Measurements from ENCODE around the gene CDKN2A.

DNA sequence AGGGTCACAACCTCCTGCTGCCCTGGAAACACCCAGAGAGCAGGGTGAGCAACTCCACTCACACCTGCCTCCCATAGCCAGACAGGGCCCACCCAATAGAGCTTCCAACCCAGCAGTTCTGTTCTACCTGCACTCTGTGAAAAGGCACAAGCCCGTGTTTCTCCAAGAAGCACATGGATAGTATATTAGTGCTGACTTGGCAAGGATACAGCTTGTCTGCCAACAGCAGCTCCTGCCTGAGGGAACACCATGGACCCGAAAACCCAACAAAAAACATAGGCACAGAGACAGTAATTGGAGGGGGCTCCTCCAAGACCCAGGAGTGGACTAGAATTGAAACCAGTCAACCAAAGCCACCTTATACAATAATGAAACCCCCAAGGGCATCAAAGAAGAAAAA, 48.6 kb downstream of the CDKN2A start:
- TF ChIP-seq CTCF (IDR thresholded peaks at IDR 0.05; ENCODE audit: low read depth, low read length, missing input control): no peak
- TF ChIP-seq RAD21 (IDR thresholded peaks at IDR 0.05): no peak
- TF ChIP-seq RXRA (IDR thresholded peaks at IDR 0.05): no peak
